D721Med (cell line): ENCODE results near the gene GREM2.

ENCODE experiments used
- DNase-seq: peaks from one replicate; pipeline ENCODE4 v3.0.0; 2011; ENCODE audit warnings: low spot score; ENCODE audit not compliant: insufficient read length
- FAIRE-seq: peaks from 2 replicates; lab custom pipeline; 2011; peaks lifted over from hg19 to GRCh38; lab: Jason Lieb, UNC
- TF ChIP-seq, protein P1 (sequence below): IDR thresholded peaks from 2 replicates; pipeline ENCODE4 v1.5.1; 2012; ENCODE audit warnings: mild to moderate bottlenecking, control low read depth; ENCODE audit not compliant: insufficient read depth; ENCODE audit errors: missing control alignments

GREM2 gene

DNA sequence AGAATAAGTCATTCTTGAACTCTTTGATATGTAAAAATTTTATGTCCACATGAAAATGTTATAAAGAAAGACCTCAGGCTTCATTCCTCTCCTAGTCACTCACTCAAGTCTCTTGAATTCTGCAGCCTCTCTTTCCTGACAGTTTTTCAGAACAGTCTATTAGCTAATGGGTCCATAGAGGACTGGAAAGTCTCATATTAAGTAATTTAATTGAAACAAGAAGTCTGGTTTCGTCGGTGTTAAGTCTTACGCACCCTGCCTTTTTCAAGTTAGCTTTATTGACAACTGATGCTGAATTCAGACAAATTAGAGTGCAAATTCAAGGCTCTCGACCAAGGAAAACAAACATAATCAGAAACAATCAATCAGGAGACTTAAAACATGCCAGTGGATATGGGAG lies 105.8 kb downstream of the GREM2 start:
- TF ChIP-seq, protein P1, sequence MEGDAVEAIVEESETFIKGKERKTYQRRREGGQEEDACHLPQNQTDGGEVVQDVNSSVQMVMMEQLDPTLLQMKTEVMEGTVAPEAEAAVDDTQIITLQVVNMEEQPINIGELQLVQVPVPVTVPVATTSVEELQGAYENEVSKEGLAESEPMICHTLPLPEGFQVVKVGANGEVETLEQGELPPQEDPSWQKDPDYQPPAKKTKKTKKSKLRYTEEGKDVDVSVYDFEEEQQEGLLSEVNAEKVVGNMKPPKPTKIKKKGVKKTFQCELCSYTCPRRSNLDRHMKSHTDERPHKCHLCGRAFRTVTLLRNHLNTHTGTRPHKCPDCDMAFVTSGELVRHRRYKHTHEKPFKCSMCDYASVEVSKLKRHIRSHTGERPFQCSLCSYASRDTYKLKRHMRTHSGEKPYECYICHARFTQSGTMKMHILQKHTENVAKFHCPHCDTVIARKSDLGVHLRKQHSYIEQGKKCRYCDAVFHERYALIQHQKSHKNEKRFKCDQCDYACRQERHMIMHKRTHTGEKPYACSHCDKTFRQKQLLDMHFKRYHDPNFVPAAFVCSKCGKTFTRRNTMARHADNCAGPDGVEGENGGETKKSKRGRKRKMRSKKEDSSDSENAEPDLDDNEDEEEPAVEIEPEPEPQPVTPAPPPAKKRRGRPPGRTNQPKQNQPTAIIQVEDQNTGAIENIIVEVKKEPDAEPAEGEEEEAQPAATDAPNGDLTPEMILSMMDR: no peak
- FAIRE-seq (no peak), DNase-seq (no peak)

DNA sequence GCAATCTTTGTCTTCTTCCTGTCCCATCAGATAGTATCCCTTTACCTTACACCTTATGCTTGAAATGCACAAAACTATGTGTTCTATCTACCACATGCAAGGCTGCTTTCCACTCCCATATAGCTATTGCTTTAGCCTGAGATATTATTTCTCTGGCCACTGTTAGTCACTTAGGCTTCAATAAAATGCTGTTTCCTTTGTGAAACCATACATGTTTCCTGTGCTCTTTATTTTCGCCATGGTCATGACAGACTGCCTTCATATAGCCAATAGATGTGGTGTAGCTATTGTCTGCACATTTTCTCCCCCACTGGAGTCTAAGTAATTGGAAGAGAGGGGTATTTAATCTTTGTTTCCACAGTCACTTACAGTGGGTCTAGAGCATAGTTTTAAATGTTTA lies 108.4 kb downstream of the GREM2 start:
- no peak for DNase-seq
- FAIRE-seq: no peak
- TF ChIP-seq, protein P1: no peak

DNA sequence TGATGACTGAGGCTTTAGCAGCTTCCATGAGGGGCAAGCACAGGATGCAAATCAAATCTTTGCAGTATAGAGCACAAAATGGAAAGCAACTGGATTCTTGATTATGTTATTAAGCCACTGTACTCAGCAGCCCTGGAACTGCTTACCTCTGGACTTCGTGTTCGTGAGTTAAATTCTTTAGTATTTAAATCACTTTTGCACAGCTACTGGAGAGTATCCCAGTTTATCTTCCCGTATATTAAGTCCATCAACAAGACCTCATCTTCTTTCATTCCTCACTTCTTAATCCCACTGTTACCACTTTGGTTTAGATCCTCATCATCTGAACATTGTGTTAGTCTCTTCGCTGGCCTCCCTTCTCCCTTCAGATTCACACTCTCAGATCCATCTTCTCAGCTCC lies 108.9 kb downstream of the GREM2 start:
- DNase-seq (no peak), FAIRE-seq (peak; percentile 16)
- TF ChIP-seq, protein P1: no peak

DNA sequence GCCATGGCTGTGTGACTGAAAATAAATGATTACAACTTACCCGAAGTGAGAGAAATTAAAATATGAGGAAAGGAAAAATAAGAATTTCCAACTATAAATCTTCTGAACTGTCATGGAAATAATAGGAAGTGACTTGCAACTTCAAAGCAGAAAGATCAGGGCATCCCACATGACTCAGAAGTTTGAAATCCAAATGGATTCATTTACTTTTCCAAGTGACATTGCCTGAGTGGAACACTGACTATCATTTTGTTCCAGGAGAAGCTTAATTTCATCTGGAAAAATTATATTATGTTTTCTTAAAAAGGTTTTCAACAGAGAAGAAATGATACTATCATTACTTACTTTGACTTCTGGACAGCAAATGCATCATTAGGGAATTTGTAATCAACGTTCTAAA lies 110.8 kb downstream of the GREM2 start:
- TF ChIP-seq, protein P1: no peak
- FAIRE-seq: no peak
- no peak for DNase-seq

DNA sequence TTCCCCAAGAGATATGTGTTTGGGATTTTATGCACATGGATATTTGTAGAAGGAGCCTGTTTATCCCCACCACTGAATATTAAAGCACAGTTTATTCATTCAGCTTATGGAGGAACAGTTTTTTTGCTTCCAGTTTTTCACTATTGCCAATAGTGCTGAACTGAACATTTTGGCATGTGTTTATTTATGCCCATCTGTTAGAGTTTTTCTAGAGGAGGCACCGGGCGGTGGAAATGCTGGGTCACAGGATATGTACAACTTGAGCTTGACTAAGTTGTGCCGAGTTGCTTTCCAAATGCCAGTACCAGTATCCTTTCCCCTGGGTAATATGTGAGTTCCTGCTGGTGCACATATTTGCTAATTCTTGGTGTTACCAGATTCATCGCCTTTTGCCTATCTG lies 111.3 kb downstream of the GREM2 start:
- no peak for FAIRE-seq
- no peak for DNase-seq

DNA sequence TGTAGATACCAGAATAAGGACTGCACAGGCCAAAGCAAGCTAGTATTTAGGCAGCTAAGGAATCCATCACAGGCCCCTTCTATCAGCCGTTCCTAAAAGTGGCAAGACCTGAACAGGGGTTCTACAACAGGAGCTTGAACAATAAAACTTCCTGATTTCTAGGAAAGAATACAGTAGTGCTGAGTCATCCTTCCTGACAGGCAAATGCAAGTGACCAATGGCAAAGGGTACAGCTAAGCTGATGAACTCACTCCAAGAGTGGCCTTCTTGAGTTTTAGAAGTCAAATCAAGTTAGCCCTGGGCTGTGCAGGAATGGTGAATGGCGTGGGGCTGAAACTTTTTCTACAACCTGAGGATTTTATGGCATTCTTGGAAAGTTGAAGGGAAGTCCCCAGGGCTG lies 112.9 kb downstream of the GREM2 start:
- DNase-seq (no peak), FAIRE-seq (no peak)
- TF ChIP-seq, protein P1: no peak

More for the DNA sequence above, 111.3 kb downstream of the GREM2 start:
- TF ChIP-seq, protein P1: no peak

DNA sequence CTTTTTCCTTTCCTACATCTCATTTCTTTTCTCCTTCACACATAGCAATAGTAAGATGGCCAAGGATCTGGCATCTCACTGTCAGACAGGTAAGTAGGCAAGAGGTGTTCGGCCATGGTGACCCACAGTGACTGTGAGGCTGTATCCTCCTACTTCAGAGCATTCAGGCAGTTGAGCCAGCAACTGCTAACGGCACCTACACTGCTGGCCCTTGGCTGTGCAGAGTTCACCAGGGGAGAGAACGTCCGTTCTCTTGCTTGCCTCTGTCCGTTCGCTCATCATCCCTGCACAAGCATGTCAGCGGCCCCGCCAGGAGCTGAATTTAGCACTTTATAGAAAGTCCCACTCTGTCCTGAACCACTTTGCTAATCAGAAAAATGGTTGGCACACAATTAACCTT lies 113.6 kb downstream of the GREM2 start:
- TF ChIP-seq, protein P1: no peak
- FAIRE-seq (no peak), DNase-seq (no peak)
